ENCODE results near the gene COPZ2.

Gene COPZ2

GRCh38 chr17:48030531-48030930 is 7.1 kb downstream of the COPZ2 start:
- no peaks in the 10 kb centered on the region for H3K79me2 ChIP-seq (ENCODE audit: insufficient read depth, low read length)
- H3K4me1 ChIP-seq (ENCODE audit: insufficient read depth, low read length, poor library complexity, severe bottlenecking), result peaks cover 2% of the 10 kb centered on the region
- H4K20me1 ChIP-seq (ENCODE audit: insufficient read depth, low read length, poor library complexity, severe bottlenecking), result no peaks in the 10 kb centered on the region
- H3F3A ChIP-seq (ENCODE audit: low read depth), result no peaks in the 10 kb centered on the region
- H3K27me3 ChIP-seq (ENCODE audit: insufficient read depth, low read length, poor library complexity, severe bottlenecking), result no peaks in the 10 kb centered on the region
- no peak overlapping the region for H3K9ac ChIP-seq (ENCODE audit: low read depth, low read length, poor library complexity, severe bottlenecking)
- H3K9me2 ChIP-seq (replicated peaks; ENCODE audit: low read depth, low read length), result no peaks in the 10 kb centered on the region
- H3K4me3 ChIP-seq (ENCODE audit: low read length, poor library complexity, severe bottlenecking), result no peak overlapping the region
- H3K4me2 ChIP-seq (ENCODE audit: low read depth, low read length, poor library complexity, severe bottlenecking), result no peak overlapping the region
- TF ChIP-seq CTCF (conservative IDR thresholded peaks at IDR 0.05; ENCODE audit: low read length), result no peak
- TF ChIP-seq EZH2phosphoT487 (IDR thresholded peaks at IDR 0.05; ENCODE audit: borderline replicate concordance), result no peak
- no peak overlapping the region for H2AFZ ChIP-seq (ENCODE audit: low read length)
- no peaks in the 10 kb centered on the region for H3K36me3 ChIP-seq (ENCODE audit: insufficient read depth, low read length)
- H3K9me3 ChIP-seq (ENCODE audit: insufficient read depth, low read depth, low read length), result no peaks in the 10 kb centered on the region

- no peaks in the 10 kb centered on the region for H3K27me3 ChIP-seq (ENCODE audit: insufficient read depth, low read length, poor library complexity, severe bottlenecking)
- peaks cover 5% of the 10 kb centered on the region for H4K20me1 ChIP-seq (ENCODE audit: insufficient read depth, low read length, poor library complexity, severe bottlenecking)
- H3K9me3 ChIP-seq (ENCODE audit: insufficient read depth, low read depth, low read length), result no peaks in the 10 kb centered on the region
- no peak for TF ChIP-seq EZH2phosphoT487 (IDR thresholded peaks at IDR 0.05; ENCODE audit: borderline replicate concordance)
- H3K4me1 ChIP-seq (ENCODE audit: insufficient read depth, low read length, poor library complexity, severe bottlenecking), result peaks cover 17% of the 10 kb centered on the region
- no peak overlapping the region for H3K4me3 ChIP-seq (ENCODE audit: low read length, poor library complexity, severe bottlenecking)
- H3K9me2 ChIP-seq (replicated peaks; ENCODE audit: low read depth, low read length), result no peaks in the 10 kb centered on the region
- no peak overlapping the region for H3K4me2 ChIP-seq (ENCODE audit: low read depth, low read length, poor library complexity, severe bottlenecking)
- H3K36me3 ChIP-seq (ENCODE audit: insufficient read depth, low read length), result no peaks in the 10 kb centered on the region
- no peaks in the 10 kb centered on the region for H3K79me2 ChIP-seq (ENCODE audit: insufficient read depth, low read length)
- H3F3A ChIP-seq (ENCODE audit: low read depth), result no peaks in the 10 kb centered on the region
- no peak overlapping the region for H3K9ac ChIP-seq (ENCODE audit: low read depth, low read length, poor library complexity, severe bottlenecking)
- no peak overlapping the region for H2AFZ ChIP-seq (ENCODE audit: low read length)
These were observed 8.9 kb downstream of the COPZ2 start for GRCh38 chr17:48028736-48029135.

GRCh38 chr17:48027322-48027981 is 10.1 kb downstream of the COPZ2 start:
- H2AFZ ChIP-seq (ENCODE audit: low read length), result no peak overlapping the region

More at GRCh38 chr17:48027322-48027981, 10.1 kb downstream of the COPZ2 start:
- Histone ChIP-seq H3F3A (ENCODE audit: low read depth) (no peaks in the 10 kb centered on the region), H3K9ac (ENCODE audit: low read depth, low read length, poor library complexity, severe bottlenecking) (no peak overlapping the region), H3K79me2 (ENCODE audit: insufficient read depth, low read length) (no peaks in the 10 kb centered on the region), H4K20me1 (ENCODE audit: insufficient read depth, low read length, poor library complexity, severe bottlenecking) (peaks cover 5% of the 10 kb centered on the region), H3K27me3 (ENCODE audit: insufficient read depth, low read length, poor library complexity, severe bottlenecking) (no peaks in the 10 kb centered on the region), H3K36me3 (ENCODE audit: insufficient read depth, low read length) (no peaks in the 10 kb centered on the region), H3K9me2 (replicated peaks; ENCODE audit: low read depth, low read length) (no peaks in the 10 kb centered on the region), H3K4me3 (ENCODE audit: low read length, poor library complexity, severe bottlenecking) (no peak overlapping the region), H3K9me3 (ENCODE audit: insufficient read depth, low read depth, low read length) (no peaks in the 10 kb centered on the region), H3K4me2 (ENCODE audit: low read depth, low read length, poor library complexity, severe bottlenecking) (no peak overlapping the region), H3K4me1 (ENCODE audit: insufficient read depth, low read length, poor library complexity, severe bottlenecking) (peaks cover 26% of the 10 kb centered on the region)
- TF ChIP-seq EZH2phosphoT487 (IDR thresholded peaks at IDR 0.05; ENCODE audit: borderline replicate concordance), result no peak
- no peak for TF ChIP-seq CTCF (conservative IDR thresholded peaks at IDR 0.05; ENCODE audit: low read length)

Data from Loucy (cell line).